Body of pancreas (tissue), 4 donors: ENCODE results near the gene PDE6B.

ENCODE experiments used
- POLR2A ChIP-seq, 3 donors: fragments of 450-650 bp; IDR thresholded peaks; one replicate each; pipeline ENCODE4 v1.6.1; 2016; ENCODE audit warnings: antibody characterized with exemption in 3 of 3, mild to moderate bottlenecking in 2 of 3
- TF ChIP-seq, protein P1 (sequence below), 7 experiments: fragments of 450-650 bp in 4 of 7; fragments of 200-600 bp in 3 of 7; sonication (generic) in 3 of 7; IDR thresholded peaks; one replicate each; pipeline ENCODE4 v1.5.1; 2016 to 2019; ENCODE audit warnings: antibody characterized with exemption in 7 of 7

DNA sequence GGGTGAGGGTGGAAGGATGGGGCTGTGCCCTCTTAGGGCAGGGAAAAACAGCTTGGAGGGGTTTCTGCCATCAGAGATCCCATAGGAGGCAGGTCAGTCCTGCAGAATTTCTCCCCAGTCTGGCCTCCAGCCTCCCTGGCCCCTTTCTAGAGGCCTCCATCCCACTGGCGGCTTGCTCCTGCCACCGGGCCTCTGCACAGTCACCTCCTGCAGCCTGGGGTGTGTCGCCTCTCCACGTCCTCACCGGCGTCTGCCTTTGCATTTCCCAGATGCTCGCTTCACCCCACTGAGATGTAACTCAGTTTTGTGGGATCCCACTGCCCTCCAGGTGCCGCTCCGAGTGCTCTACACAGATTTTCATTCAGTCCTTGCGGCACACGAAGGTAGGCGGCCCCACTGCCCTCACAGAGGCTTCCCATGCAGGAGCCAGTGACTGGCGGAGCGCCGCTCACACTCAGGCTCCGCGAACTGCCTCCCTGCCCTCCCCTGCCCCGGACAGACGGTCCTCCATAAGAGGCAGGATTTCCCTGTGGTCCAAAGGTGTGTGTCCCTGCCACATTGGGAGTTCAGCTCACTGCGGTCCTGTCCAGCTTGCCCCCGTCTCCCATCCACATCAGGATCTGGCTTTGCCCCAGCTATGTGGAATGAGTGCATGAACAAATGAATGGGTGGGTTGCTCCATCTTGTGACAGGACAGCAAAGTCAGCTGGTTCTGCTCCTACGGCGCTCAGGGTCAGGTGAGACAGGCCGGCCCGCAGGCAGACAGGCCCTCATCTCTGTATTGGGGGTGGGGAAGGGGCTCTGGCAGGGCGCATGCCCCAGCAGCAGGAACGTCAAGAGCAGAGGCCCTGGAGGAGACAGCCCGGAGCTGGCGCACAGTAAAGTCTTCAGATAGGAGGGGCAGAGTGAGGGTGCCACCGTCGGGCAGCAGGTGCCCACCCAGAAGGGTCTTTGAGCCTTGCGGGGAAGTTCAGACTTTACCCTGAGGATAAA is 46.6 kb upstream of the PDE6B start:
- TF ChIP-seq POLR2A (IDR thresholded peaks at IDR 0.05): no peak
- TF ChIP-seq, protein P1, sequence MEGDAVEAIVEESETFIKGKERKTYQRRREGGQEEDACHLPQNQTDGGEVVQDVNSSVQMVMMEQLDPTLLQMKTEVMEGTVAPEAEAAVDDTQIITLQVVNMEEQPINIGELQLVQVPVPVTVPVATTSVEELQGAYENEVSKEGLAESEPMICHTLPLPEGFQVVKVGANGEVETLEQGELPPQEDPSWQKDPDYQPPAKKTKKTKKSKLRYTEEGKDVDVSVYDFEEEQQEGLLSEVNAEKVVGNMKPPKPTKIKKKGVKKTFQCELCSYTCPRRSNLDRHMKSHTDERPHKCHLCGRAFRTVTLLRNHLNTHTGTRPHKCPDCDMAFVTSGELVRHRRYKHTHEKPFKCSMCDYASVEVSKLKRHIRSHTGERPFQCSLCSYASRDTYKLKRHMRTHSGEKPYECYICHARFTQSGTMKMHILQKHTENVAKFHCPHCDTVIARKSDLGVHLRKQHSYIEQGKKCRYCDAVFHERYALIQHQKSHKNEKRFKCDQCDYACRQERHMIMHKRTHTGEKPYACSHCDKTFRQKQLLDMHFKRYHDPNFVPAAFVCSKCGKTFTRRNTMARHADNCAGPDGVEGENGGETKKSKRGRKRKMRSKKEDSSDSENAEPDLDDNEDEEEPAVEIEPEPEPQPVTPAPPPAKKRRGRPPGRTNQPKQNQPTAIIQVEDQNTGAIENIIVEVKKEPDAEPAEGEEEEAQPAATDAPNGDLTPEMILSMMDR (IDR thresholded peaks at IDR 0.05): no peak
